Measurements from ENCODE around the gene NDUFAF2. TPM values are rescaled to one million over a fixed set of nuclear protein-coding genes. Genes with fewer than 3 reads are reported as not detected.
"Not testable (repeated sequence)": the region's sequence is repeated elsewhere in the genome, so short reads cannot be mapped to it uniquely, and the experiment has no call there.

The NDUFAF2 gene
- total RNA-seq, 1 experiment from 2014 or later = 60.8 TPM

GRCh38 chr5:60978968-60979367 is 34.0 kb downstream of the NDUFAF2 start:
- BruUV-seq (replicated peaks) = no TSS peak
- no peak overlapping the region for H3K27ac Mint-ChIP-seq (ENCODE audit: unreplicated experiment)
- no peaks in the 10 kb centered on the region for H3K9me3 ChIP-seq
- no peak for TF ChIP-seq CTCF (IDR thresholded peaks at IDR 0.05; ENCODE audit: insufficient read depth in 1 of 2, low read depth in 1 of 2, low read length in 1 of 2, severe bottlenecking in 1 of 2, unreplicated experiment in 1 of 2)
- intact Hi-C loops (cut with micrococcal nuclease; ENCODE audit: unreplicated experiment) = no loop called here
- no peaks in the 10 kb centered on the region for H3K27me3 Mint-ChIP-seq (ENCODE audit: insufficient read depth, unreplicated experiment)
- no peaks in the 10 kb centered on the region for H3K36me3 Mint-ChIP-seq (ENCODE audit: insufficient read depth, unreplicated experiment)
- POLR2A ChIA-PET = interaction anchor here (0.9 kb wide), 1 partner anchor 279 kb away, joined by 3 read pairs; the partner anchor contains the start of gene DEPDC1B
- H3K9me3 Mint-ChIP-seq (ENCODE audit: unreplicated experiment) = peaks cover 16% of the 10 kb centered on the region
- CTCF ChIA-PET = no interaction called here
- H3K27me3 ChIP-seq (replicated peaks; ENCODE audit: control insufficient read depth, insufficient read depth, low read length) = no peaks in the 10 kb centered on the region
- no peak overlapping the region for H3K4me3 ChIP-seq (ENCODE audit: low read depth, low read length)
- H3K4me1 Mint-ChIP-seq (ENCODE audit: low read depth, unreplicated experiment) = peaks cover 14% of the 10 kb centered on the region
- H3K4me3 Mint-ChIP-seq (ENCODE audit: unreplicated experiment) = no peak overlapping the region
- DNase-seq = peak; percentile 16 to 45
- H3K4me1 ChIP-seq = peaks cover 13% of the 10 kb centered on the region
- no peaks in the 10 kb centered on the region for H3K36me3 ChIP-seq (ENCODE audit: control insufficient read depth, insufficient read depth, low read length)

GRCh38 chr5:60980511-60980910 is 35.5 kb downstream of the NDUFAF2 start:
- POLR2A ChIA-PET = no interaction called here
- BruUV-seq (replicated peaks) = no TSS peak
- no peaks in the 10 kb centered on the region for H3K36me3 ChIP-seq (ENCODE audit: control insufficient read depth, insufficient read depth, low read length)

GRCh38 chr5:60982127-60982526 is 37.1 kb downstream of the NDUFAF2 start:
- H3K4me3 Mint-ChIP-seq (ENCODE audit: unreplicated experiment); H3K9me3 ChIP-seq; H3K27me3 ChIP-seq (replicated peaks; ENCODE audit: control insufficient read depth, insufficient read depth, low read length); H3K27ac Mint-ChIP-seq (ENCODE audit: unreplicated experiment); BruUV-seq (replicated peaks); intact Hi-C loops (cut with micrococcal nuclease; ENCODE audit: unreplicated experiment); H3K4me3 ChIP-seq (ENCODE audit: low read depth, low read length); POLR2A ChIA-PET; DNase-seq; H3K36me3 Mint-ChIP-seq (ENCODE audit: insufficient read depth, unreplicated experiment); H3K27me3 Mint-ChIP-seq (ENCODE audit: insufficient read depth, unreplicated experiment); H3K36me3 ChIP-seq (ENCODE audit: control insufficient read depth, insufficient read depth, low read length); CTCF ChIA-PET: not testable (repeated sequence)
- Mint-ChIP-seq H3K4me1 (ENCODE audit: low read depth, unreplicated experiment) (peaks cover 12% of the 10 kb centered on the region), H3K9me3 (ENCODE audit: unreplicated experiment) (peaks cover 28% of the 10 kb centered on the region)
- H3K4me1 ChIP-seq = peaks cover 13% of the 10 kb centered on the region

More at GRCh38 chr5:60980511-60980910, 35.5 kb downstream of the NDUFAF2 start:
- Mint-ChIP-seq H3K4me3 (ENCODE audit: unreplicated experiment) (no peak overlapping the region), H3K9me3 (ENCODE audit: unreplicated experiment) (peaks cover 23% of the 10 kb centered on the region), H3K4me1 (ENCODE audit: low read depth, unreplicated experiment) (peaks cover 14% of the 10 kb centered on the region), H3K36me3 (ENCODE audit: insufficient read depth, unreplicated experiment) (no peaks in the 10 kb centered on the region), H3K27me3 (ENCODE audit: insufficient read depth, unreplicated experiment) (no peaks in the 10 kb centered on the region), H3K27ac (ENCODE audit: unreplicated experiment) (no peak overlapping the region)
- no peak for DNase-seq
- Histone ChIP-seq H3K4me1 (peaks cover 13% of the 10 kb centered on the region), H3K4me3 (ENCODE audit: low read depth, low read length) (no peak overlapping the region), H3K9me3 (no peaks in the 10 kb centered on the region), H3K27me3 (replicated peaks; ENCODE audit: control insufficient read depth, insufficient read depth, low read length) (no peaks in the 10 kb centered on the region)
- CTCF ChIA-PET = no interaction called here
- intact Hi-C loops (cut with micrococcal nuclease; ENCODE audit: unreplicated experiment) = no loop called here
- TF ChIP-seq CTCF (IDR thresholded peaks at IDR 0.05; ENCODE audit: insufficient read depth in 1 of 2, low read depth in 1 of 2, low read length in 1 of 2, severe bottlenecking in 1 of 2, unreplicated experiment in 1 of 2) = no peak

- no peaks in the 10 kb centered on the region for H3K27me3 Mint-ChIP-seq (ENCODE audit: insufficient read depth, unreplicated experiment)
- no TSS peak for BruUV-seq (replicated peaks)
- TF ChIP-seq CTCF (IDR thresholded peaks at IDR 0.05; ENCODE audit: insufficient read depth in 1 of 2, low read depth in 1 of 2, low read length in 1 of 2, severe bottlenecking in 1 of 2, unreplicated experiment in 1 of 2) = no peak
- ChIA-PET CTCF (no interaction called here), POLR2A (no interaction called here)
- Histone ChIP-seq H3K27me3 (replicated peaks; ENCODE audit: control insufficient read depth, insufficient read depth, low read length) (no peaks in the 10 kb centered on the region), H3K4me3 (ENCODE audit: low read depth, low read length) (no peak overlapping the region), H3K4me1 (no peaks in the 10 kb centered on the region), H3K36me3 (ENCODE audit: control insufficient read depth, insufficient read depth, low read length) (no peaks in the 10 kb centered on the region), H3K9me3 (peaks cover 13% of the 10 kb centered on the region; the same call in 1 of the 2 replicates)
- H3K9me3 Mint-ChIP-seq (ENCODE audit: unreplicated experiment) = peaks cover 44% of the 10 kb centered on the region
- intact Hi-C loops (cut with micrococcal nuclease; ENCODE audit: unreplicated experiment) = no loop called here
- H3K27ac Mint-ChIP-seq (ENCODE audit: unreplicated experiment) = no peak overlapping the region
- no peaks in the 10 kb centered on the region for H3K4me1 Mint-ChIP-seq (ENCODE audit: low read depth, unreplicated experiment)
- no peaks in the 10 kb centered on the region for H3K36me3 Mint-ChIP-seq (ENCODE audit: insufficient read depth, unreplicated experiment)
- H3K4me3 Mint-ChIP-seq (ENCODE audit: unreplicated experiment) = no peak overlapping the region
- no peak for DNase-seq
These were observed 44.8 kb downstream of the NDUFAF2 start for GRCh38 chr5:60989790-60990189.

All from Caco-2 (cell line).